ENCODE results near the gene NR0B2. TPM values are rescaled to one million over a fixed set of nuclear protein-coding genes. Genes with fewer than 3 reads are reported as not detected.

NR0B2 gene
- total RNA-seq, 1 donor from 2014 or later = not detected

- no peak overlapping the region for H3K4me3 Mint-ChIP-seq
- Histone ChIP-seq H4K20me1 (ENCODE audit: low read depth) (no peaks in the 10 kb centered on the region), H3K27ac (no peak overlapping the region), H3K9ac (no peak overlapping the region), H3K36me3 (no peaks in the 10 kb centered on the region), H3K27me3 (peaks cover 35% of the 10 kb centered on the region), H2AFZ (replicated peaks) (no peak overlapping the region), H3K79me2 (ENCODE audit: low read depth) (no peaks in the 10 kb centered on the region), H3K4me1 (no peaks in the 10 kb centered on the region), H3F3A (ENCODE audit: low read depth) (peaks cover 13% of the 10 kb centered on the region), H3K9me3 (ENCODE audit: low read depth) (no peaks in the 10 kb centered on the region), H3K4me2 (no peak overlapping the region), H3K4me3 (no peak overlapping the region)
- no peak overlapping the region for H3K27ac Mint-ChIP-seq
- no peak for DNase-seq (ENCODE audit: low spot score)
- no peaks in the 10 kb centered on the region for H3K36me3 Mint-ChIP-seq
- H3K27me3 Mint-ChIP-seq (ENCODE audit: insufficient read depth, low read depth) = peaks cover 38% of the 10 kb centered on the region
- TF ChIP-seq EZH2phosphoT487 (IDR thresholded peaks at IDR 0.05) (no peak), CTCF (IDR thresholded peaks at IDR 0.05) (no peak), EZH2 (IDR thresholded peaks at IDR 0.05) (no peak)
- H3K4me1 Mint-ChIP-seq = peaks cover 4% of the 10 kb centered on the region
- peaks cover 3% of the 10 kb centered on the region for H3K9me3 Mint-ChIP-seq
Measured at GRCh38 chr1:26956321-26956720, 42.5 kb upstream of the NR0B2 start.

GRCh38 chr1:26953374-26953773 is 39.6 kb upstream of the NR0B2 start:
- Histone ChIP-seq H3K27me3 (peaks cover 5% of the 10 kb centered on the region), H3K36me3 (no peaks in the 10 kb centered on the region), H2AFZ (replicated peaks) (no peak overlapping the region), H3K27ac (no peak overlapping the region), H3K4me2 (no peak overlapping the region), H3F3A (ENCODE audit: low read depth) (peaks cover 3% of the 10 kb centered on the region), H3K9me3 (ENCODE audit: low read depth) (no peaks in the 10 kb centered on the region), H3K79me2 (ENCODE audit: low read depth) (no peaks in the 10 kb centered on the region), H4K20me1 (ENCODE audit: low read depth) (no peaks in the 10 kb centered on the region), H3K4me1 (no peaks in the 10 kb centered on the region), H3K9ac (no peak overlapping the region), H3K4me3 (no peak overlapping the region)
- Mint-ChIP-seq H3K27ac (no peak overlapping the region), H3K4me1 (peaks cover 4% of the 10 kb centered on the region), H3K4me3 (no peak overlapping the region), H3K9me3 (no peaks in the 10 kb centered on the region), H3K36me3 (no peaks in the 10 kb centered on the region), H3K27me3 (ENCODE audit: insufficient read depth, low read depth) (peaks cover 15% of the 10 kb centered on the region)
- no peak for DNase-seq (ENCODE audit: low spot score)
- TF ChIP-seq CTCF (IDR thresholded peaks at IDR 0.05) = no peak
- TF ChIP-seq EZH2 (IDR thresholded peaks at IDR 0.05) = no peak
- no peak for TF ChIP-seq EZH2phosphoT487 (IDR thresholded peaks at IDR 0.05)

GRCh38 chr1:26951821-26952497 is 38.2 kb upstream of the NR0B2 start:
- Mint-ChIP-seq H3K27ac (no peak overlapping the region), H3K4me3 (no peak overlapping the region), H3K9me3 (no peaks in the 10 kb centered on the region), H3K36me3 (peaks cover 2% of the 10 kb centered on the region), H3K27me3 (ENCODE audit: insufficient read depth, low read depth) (peaks cover 6% of the 10 kb centered on the region), H3K4me1 (peaks cover 4% of the 10 kb centered on the region)
- Histone ChIP-seq H4K20me1 (ENCODE audit: low read depth) (no peaks in the 10 kb centered on the region), H3K4me2 (no peak overlapping the region), H2AFZ (replicated peaks) (no peak overlapping the region), H3K9ac (no peak overlapping the region), H3K27me3 (no peaks in the 10 kb centered on the region), H3F3A (ENCODE audit: low read depth) (peaks cover 9% of the 10 kb centered on the region), H3K79me2 (ENCODE audit: low read depth) (no peaks in the 10 kb centered on the region), H3K36me3 (no peaks in the 10 kb centered on the region), H3K9me3 (ENCODE audit: low read depth) (no peaks in the 10 kb centered on the region), H3K4me1 (no peaks in the 10 kb centered on the region), H3K27ac (no peak overlapping the region), H3K4me3 (no peak overlapping the region)
- TF ChIP-seq EZH2 (IDR thresholded peaks at IDR 0.05) = no peak
- no peak for TF ChIP-seq EZH2phosphoT487 (IDR thresholded peaks at IDR 0.05)
- no peak for TF ChIP-seq CTCF (IDR thresholded peaks at IDR 0.05)
- no peak for DNase-seq (ENCODE audit: low spot score)

Measured in neural progenitor cell (in vitro differentiated cells).